IPS-NIHi7 (cell line): Measurements from ENCODE around the gene KLHL26.

Experiments
- DNase-seq: peaks from one replicate; pipeline ENCODE4 v3.0.0; 2012; ENCODE audit warnings: mixed read lengths; ENCODE audit errors: extremely low spot score

Gene KLHL26

DNA sequence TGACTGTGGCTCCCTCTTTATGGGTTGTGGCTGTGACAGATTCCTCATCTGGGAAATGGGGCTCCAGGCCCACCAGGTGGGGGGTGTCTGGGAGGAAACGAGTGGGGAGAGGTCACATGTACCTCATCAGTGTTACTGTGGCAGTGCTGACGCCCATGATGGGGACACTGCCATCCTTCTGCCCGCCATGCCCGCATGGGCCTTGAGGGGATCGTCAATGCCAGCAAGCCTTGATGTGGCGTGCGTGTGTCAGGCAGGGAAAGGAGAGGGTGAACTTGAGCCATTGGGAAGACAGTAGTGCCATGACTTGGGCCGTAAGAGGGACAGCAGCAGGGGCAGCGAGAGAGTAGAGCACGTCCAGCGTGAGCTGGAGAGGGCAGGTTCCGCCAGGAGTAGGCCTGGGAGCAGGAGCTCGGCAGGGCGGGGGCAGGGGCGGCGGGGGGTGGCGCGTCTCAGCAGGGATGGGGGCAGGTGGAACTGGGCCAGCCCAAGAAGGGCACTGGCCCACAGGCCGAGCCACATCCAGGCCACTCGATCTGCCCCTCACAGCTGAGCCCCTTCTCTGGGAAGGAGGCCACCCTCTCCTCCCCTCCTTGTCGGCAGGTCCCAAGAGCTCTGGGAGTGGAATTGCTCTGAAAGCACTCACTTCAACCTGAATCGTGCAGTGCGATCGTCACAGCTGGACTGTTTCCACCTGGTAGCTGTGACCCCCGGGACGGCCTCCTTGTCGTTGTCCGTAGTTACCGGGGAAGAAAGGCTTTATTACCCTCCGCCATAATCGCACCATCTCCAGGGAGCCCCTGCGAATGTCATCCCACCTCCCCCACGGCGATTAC is 9.9 kb downstream of the KLHL26 start:
- no peak for DNase-seq

GRCh38 chr19:18647371-18647767 is 10.5 kb downstream of the KLHL26 start:
- no peak for DNase-seq

DNA sequence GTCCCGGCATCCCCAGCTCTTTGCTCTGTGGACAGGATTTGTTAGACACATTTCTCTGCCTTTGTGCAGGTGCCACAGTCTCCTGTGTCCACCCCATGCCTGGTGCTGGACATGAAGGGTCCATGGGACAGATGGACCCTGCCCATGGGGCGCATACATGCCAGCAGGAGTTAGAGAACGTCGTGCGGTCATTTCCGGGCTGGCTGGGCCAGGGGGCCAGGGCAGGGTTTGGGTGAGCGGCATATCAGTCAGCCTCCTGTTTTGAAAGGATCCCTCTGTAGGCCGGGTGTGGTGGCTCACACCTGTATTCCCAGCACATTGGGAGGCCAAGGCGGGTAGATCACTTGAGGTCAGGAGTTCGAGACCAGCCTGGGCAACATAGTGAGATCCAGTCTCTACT is 11.0 kb downstream of the KLHL26 start:
- no peak for DNase-seq

GRCh38 chr19:18648973-18649315 is 12.1 kb downstream of the KLHL26 start:
- DNase-seq, result no peak

- no peak for DNase-seq
Observed at GRCh38 chr19:18649371-18650020, 12.7 kb downstream of the KLHL26 start.

GRCh38 chr19:18650021-18650390 is 13.2 kb downstream of the KLHL26 start:
- no peak for DNase-seq

- DNase-seq, result no peak
Observed at GRCh38 chr19:18650468-18651041, 13.7 kb downstream of the KLHL26 start.

DNA sequence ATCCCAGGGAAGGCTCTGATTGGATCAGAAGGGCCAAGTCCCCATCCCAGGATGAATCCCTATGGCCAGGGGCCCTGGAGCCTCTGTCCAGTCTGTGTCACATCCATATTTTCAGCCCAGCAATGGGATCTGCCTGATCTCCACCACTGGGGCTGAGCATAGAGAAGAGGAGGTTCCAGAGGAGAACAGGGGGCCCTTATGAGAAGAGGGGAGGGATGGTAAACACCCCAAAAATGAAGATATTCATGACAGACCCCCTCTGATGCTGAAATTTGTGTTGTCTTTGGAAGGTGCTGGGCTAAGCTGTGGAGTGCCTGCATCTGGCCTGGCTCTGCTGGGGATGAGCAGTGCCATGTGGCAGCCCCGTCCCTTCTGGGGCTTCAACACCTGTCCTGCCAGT is 14.5 kb downstream of the KLHL26 start:
- DNase-seq, result no peak

GRCh38 chr19:18651733-18652132 is 14.9 kb downstream of the KLHL26 start:
- DNase-seq, result no peak

- no peak for DNase-seq
Observed at GRCh38 chr19:18653853-18654252, 17.0 kb downstream of the KLHL26 start.

DNA sequence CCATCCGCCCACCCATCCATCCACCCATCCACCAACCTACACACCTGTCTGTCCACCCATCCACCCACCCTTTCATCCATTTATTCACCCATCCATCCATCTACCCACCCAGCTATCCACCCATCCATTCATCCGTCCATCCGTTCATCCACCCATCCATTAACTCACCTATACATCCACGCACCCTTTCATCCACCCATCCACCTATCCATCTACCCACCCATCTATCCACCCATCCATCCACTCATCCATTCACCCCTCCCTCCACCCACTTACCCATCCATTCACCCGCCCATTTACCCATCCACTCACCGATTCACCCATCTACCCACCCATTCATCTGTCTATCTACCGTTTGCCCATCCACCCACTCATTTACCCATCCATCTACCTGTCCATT is 17.6 kb downstream of the KLHL26 start:
- no peak for DNase-seq

GRCh38 chr19:18655173-18655844 is 18.5 kb downstream of the KLHL26 start:
- DNase-seq, result no peak

GRCh38 chr19:18656337-18657086 is 19.7 kb downstream of the KLHL26 start:
- DNase-seq, result no peak

DNA sequence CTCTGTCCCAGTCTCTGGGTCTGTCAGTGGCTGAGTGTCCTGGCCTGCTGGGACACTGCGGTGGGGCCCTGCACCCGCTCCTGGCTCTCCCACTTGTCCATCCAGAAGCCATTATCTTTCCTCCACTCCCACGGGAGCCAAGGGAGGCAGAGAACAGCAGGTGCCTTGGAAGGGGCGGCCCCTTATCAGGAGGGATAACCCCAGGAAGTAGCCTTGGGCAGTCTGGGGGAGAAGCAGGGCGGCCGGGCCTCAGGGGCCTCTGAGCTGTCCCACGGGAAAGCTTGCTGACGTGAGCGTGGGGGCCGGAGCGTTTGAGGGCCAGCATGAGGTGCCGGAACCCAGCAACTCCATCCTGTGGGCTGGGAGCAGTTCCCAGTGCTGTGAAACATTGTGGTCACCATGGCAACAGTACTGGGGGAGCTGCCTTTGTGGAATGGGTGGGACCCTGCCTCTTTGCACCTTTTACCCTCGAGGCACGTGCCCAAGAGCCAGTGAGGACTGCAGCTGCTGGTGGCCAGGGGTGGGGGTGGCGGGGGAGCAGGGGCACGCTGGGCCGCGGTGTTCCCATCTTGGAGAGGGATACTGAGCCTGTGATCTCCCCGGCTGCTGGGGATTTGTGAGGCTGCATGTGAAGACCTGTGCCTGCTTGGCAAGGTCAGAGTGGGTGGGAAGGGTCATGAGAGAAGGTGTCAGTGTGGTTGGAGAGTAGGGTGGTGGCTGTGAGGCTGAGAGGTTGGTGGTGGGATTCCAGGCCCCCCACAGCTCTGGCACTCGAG is 20.9 kb downstream of the KLHL26 start:
- no peak for DNase-seq

DNA sequence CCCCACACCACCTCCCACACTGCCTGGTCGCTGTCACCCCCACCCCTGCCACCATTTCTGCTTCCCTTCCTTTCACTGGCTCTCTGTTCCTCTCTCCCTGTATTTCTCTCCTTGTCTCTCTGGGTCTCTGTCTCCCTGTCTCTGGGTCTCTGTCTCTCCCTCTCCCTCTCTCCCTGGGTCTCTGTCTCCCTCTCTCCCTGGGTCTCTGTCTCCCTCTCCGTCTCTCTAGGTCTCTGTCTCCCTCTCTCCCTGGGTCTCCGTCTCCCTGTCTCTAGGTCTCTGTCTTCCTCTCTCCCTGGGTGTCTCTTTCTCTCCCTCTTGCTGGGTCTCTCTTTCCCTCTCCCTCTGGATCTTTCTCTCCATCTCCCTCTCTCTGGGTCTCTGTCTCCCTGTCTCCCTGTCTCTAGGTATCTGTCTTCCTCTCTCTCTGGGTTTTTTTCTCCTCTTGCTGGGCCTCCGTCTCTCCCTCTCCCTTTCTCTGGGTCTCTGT is 21.6 kb downstream of the KLHL26 start:
- no peak for DNase-seq

- no peak for DNase-seq
Observed at GRCh38 chr19:18659281-18660050, 22.6 kb downstream of the KLHL26 start.

DNA sequence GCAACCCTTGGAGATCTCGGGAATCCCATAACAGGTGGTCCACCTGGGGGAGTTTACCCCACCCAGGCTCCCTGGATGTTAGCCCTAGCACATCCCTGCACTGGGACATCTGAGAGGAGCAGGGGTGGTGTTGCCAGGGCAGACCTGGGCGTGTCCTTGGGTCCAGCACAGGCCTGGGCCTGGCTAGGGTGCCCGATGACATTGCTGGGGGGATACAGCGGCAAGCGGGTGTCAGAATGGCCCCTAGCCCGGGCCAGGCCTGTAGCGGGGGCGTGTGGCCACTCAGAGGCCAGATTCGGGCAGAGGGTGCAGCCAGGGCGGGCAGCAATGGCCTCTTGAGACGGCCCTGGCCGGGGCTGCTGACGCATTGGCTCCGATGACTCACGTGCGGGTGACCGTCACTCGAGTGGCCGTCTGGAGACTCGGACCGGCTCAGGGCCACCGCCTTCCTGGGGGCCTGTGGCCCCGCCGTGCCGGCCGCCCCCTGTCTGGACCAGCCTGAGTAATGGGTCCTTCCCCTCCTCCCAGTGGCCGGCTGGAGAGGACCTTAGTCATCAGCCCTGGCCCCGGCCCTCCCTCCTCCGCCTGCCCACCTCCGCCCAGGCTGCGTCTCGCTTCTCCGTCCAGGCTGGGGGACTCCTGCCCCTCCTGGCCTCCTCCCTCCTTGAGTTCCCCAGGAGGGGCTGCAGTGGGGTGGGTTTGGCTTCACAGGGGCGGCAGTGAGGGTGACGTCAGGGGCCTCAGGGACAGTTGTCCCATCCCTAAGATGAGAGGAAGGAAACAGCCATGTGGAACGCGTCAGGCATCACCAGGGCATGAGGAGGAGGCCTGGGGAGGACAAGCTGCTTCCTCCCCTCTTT is 23.5 kb downstream of the KLHL26 start:
- DNase-seq, result no peak

DNA sequence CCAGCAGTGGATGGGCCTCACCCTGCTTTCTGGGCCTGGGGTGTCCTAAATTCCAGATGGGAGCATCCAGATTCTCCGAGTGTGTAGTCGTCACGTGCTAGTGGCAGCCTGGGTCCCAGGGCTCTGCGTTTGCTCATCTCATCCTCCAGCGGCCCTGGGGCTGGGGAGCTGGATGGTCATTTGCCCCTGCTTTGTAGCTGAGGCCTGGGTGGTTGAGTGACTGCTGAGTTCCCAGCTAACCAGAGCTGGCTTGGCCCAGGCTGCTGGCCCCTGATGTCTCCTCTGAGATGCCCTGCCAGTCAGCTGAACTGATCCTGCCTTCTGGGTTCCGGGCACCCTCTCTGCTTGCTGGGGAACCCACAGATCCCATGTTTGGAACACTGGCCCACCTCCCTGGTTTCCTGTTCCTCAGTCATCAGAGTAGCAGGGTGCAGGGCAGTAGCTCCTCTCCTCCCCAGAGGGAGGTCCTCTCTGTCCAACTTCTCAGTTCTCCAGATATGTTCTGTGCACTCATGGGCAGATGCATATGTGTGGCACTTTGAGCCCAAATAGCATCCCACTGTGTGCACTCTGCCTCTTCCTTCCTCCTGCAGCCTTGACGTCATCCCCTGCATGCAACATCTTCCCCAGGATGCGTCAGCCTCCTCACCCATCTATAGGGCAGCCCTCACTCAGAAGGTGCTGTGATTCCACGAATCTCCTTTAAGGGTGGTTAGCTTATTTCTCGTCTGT is 24.3 kb downstream of the KLHL26 start:
- no peak for DNase-seq
